PC-9 (cell line): ENCODE data around the gene MYH6.

Experiments used
- CTCF ChIP-seq: fragments of 200-600 bp; sonication (generic); conservative IDR thresholded peaks from 2 replicates; pipeline ENCODE4 v1.6.1; 2017; ENCODE audit warnings: mixed run types, antibody characterized with exemption, mild to moderate bottlenecking, moderate library complexity
- EZH2 ChIP-seq: fragments of 200-600 bp; sonication (generic); IDR thresholded peaks from 2 replicates; pipeline ENCODE4 v1.8.0; 2017; ENCODE audit warnings: antibody characterized with exemption, low read depth

- TF ChIP-seq CTCF (no peak), EZH2 (no peak)
These were observed 49.4 kb downstream of the MYH6 start for GRCh38 chr14:23358553-23359166.
